Activated T-helper 1 cell treated with Interleukin-2 at 50 U/mL for 16 hours (primary cell): ENCODE measurements around the gene BST1.

ENCODE experiments used
- DNase-seq: peaks from one replicate; pipeline ENCODE4 v3.0.0-alpha.2; 2020; ENCODE audit warnings: low read depth

The BST1 gene

DNA sequence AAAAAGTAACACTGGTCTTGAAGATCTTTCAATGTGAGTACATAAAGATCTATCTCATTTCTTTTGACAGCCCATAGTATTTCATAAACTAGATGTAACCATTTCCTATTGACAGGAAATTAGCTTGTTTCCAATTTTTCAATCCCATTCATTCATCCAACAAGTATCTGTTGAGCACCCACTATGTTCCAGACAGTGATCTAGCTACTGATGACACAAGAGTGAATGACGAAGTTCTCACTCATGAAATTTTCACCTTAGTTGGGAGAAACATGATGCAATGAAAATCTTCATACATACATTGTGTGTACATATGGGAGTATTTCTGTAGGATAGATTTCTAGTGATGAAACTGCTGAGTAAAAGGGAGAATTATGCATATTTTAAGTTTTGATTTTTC lies 76.9 kb downstream of the BST1 start:
- DNase-seq = no peak

DNA sequence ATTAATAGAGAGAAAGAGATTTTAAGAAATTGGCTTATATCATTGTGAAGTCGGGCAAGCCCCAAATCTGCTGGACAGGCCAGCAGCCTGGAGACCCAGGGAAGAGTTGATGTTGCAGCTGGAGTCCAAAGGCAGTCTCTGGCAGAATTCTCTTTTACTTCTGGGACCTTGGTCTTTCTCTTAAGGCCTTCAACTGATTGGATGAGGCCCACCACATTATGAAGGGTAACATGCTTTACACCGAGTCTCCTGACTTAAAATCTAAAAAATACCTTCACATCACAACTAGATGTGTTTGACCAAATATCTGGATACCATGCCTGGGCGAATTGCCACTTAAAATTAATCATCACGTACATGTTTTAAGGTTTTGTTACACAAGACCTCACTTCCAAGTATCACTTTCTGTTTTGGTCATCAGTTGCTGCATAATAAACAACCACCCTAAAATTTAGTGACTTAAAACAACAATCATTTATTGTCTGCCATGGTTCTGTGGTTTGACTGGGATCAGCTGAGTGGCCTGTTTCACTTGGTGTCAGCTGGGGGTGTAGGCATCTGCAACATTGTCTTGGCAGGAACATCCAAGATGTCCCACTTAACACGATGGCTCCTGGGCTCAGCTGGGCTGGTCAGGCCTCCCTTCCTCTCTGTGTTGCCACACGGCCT lies 78.7 kb downstream of the BST1 start:
- DNase-seq = no peak
